Endodermal cell (in vitro differentiated cells): ENCODE data around the gene C1orf185. TPM values are rescaled to one million over a fixed set of nuclear protein-coding genes. Genes with fewer than 3 reads are reported as not detected.
"Not testable (repeated sequence)": the region's sequence is repeated elsewhere in the genome, so short reads cannot be mapped to it uniquely, and the experiment has no call there.

Experiments used
- DNase-seq: peaks from one replicate; pipeline ENCODE4 v3.0.0-alpha.2; 2017
- H3K27ac ChIP-seq: 2 replicates; pipeline ENCODE4 v1.5.1; 2013; ENCODE audit warnings: mild to moderate bottlenecking, low read depth, low read length, moderate library complexity
- H3K27me3 ChIP-seq: 2 replicates; pipeline ENCODE4 v1.6.1; 2013; ENCODE audit warnings: mild to moderate bottlenecking, low read length, moderate library complexity; ENCODE audit not compliant: insufficient read depth, control insufficient read depth, poor library complexity, severe bottlenecking
- H3K36me3 ChIP-seq: 2 replicates; pipeline ENCODE4 v1.7.0; 2013; ENCODE audit warnings: mild to moderate bottlenecking, low read length, moderate library complexity; ENCODE audit not compliant: control insufficient read depth, insufficient read depth
- H3K4me1 ChIP-seq: one replicate; pipeline ENCODE4 v1.7.0; 2013; ENCODE audit warnings: low read length; ENCODE audit not compliant: control insufficient read depth, insufficient read depth
- H3K4me3 ChIP-seq: 2 replicates; pipeline ENCODE4 v1.5.1; 2013; ENCODE audit warnings: mild to moderate bottlenecking, low read length, moderate library complexity
- H3K9ac ChIP-seq: 2 replicates; pipeline ENCODE4 v1.6.1; 2013; ENCODE audit warnings: mild to moderate bottlenecking, low read length, moderate library complexity; ENCODE audit not compliant: poor library complexity, severe bottlenecking; ENCODE audit errors: extremely low read depth
- H3K9me3 ChIP-seq: 2 replicates; pipeline ENCODE4 v1.6.1; 2013; ENCODE audit warnings: mild to moderate bottlenecking, low read length, moderate library complexity; ENCODE audit not compliant: control insufficient read depth
- H3K27ac Mint-ChIP-seq: 2 replicates; pipeline ENCODE4 v1.8.0; 2020; ENCODE audit warnings: mixed read lengths
- H3K27me3 Mint-ChIP-seq: 2 replicates; pipeline ENCODE4 v1.8.0; 2021; ENCODE audit warnings: mild to moderate bottlenecking, mixed read lengths; ENCODE audit not compliant: insufficient read depth
- H3K36me3 Mint-ChIP-seq: 2 replicates; pipeline ENCODE4 v1.8.0; 2020; ENCODE audit warnings: low read depth, mixed read lengths
- H3K4me1 Mint-ChIP-seq: 2 replicates; pipeline ENCODE4 v1.8.0; 2020; ENCODE audit warnings: mixed read lengths
- H3K4me3 Mint-ChIP-seq: 2 replicates; pipeline ENCODE4 v1.8.0; 2020; ENCODE audit warnings: mild to moderate bottlenecking, moderate library complexity, mixed read lengths
- H3K9me3 Mint-ChIP-seq: 2 replicates; pipeline ENCODE4 v1.8.0; 2020; ENCODE audit warnings: mild to moderate bottlenecking, mixed read lengths
- WGBS, 2 experiments: methylation state at CpG; one replicate each; pipeline versions ENCODE4 v1.1.5 to v1.1.7; 2013; ENCODE audit warnings: missing lambda C conversion rate in 2 of 2, mixed read lengths in 1 of 2; ENCODE audit not compliant: insufficient coverage in 1 of 2, insufficient read length in 1 of 2; 5-methylcytosine and 5-hydroxymethylcytosine counted together
- total RNA-seq, 2 donors: library from RNA; stranded (reverse); fragmentation: NEBNext Ultra II Directional in 1 of 2; extraction: Animal tissue kit (Norgen Biotek cat#: 25700) in 1 of 2; gene quantifications; 2 replicates in 1 of 2; 3 replicates in 1 of 2; pipeline ENCODE4 v1.2.1, GENCODE V29; 2021
- TF ChIP-seq, protein P1 (sequence below): fragments of 200-600 bp; sonication (generic); conservative IDR thresholded peaks from 2 replicates; pipeline ENCODE4 v1.5.0; 2021; ENCODE audit warnings: antibody characterized with exemption, mild to moderate bottlenecking

C1orf185 gene
- total RNA-seq, 2 donors from 2014 or later, result not detected

DNA sequence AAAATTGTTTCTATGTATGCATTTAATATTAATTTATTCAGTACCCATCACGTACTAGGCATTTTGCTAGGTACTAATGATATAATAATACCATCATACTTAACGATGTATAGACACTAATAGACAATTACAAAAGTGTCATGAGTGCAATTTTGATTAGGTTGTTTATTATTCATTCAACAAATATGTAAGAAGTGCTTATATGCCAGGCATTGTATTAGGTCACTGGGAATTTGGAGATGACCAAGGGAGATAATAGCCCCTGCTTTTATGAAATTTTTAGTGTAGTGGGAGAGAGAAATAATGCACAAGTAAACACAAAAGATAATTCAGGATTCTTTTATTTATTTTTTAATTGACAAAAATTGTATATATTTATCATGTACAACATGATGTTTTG lies 18.6 kb downstream of the C1orf185 start:
- Mint-ChIP-seq H3K36me3 (no peaks in the 10 kb centered on the region), H3K9me3 (no peaks in the 10 kb centered on the region), H3K4me1 (peaks cover 3% of the 10 kb centered on the region), H3K27me3 (peaks cover 4% of the 10 kb centered on the region), H3K4me3 (no peak overlapping the region), H3K27ac (no peak overlapping the region)
- H3K27me3 ChIP-seq, result no peaks in the 10 kb centered on the region
- TF ChIP-seq, protein P1, sequence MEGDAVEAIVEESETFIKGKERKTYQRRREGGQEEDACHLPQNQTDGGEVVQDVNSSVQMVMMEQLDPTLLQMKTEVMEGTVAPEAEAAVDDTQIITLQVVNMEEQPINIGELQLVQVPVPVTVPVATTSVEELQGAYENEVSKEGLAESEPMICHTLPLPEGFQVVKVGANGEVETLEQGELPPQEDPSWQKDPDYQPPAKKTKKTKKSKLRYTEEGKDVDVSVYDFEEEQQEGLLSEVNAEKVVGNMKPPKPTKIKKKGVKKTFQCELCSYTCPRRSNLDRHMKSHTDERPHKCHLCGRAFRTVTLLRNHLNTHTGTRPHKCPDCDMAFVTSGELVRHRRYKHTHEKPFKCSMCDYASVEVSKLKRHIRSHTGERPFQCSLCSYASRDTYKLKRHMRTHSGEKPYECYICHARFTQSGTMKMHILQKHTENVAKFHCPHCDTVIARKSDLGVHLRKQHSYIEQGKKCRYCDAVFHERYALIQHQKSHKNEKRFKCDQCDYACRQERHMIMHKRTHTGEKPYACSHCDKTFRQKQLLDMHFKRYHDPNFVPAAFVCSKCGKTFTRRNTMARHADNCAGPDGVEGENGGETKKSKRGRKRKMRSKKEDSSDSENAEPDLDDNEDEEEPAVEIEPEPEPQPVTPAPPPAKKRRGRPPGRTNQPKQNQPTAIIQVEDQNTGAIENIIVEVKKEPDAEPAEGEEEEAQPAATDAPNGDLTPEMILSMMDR, result no peak
- peaks cover 8% of the 10 kb centered on the region for H3K4me1 ChIP-seq
- DNase-seq, result no peak
- no peak overlapping the region for H3K4me3 ChIP-seq
- H3K36me3 ChIP-seq, result no peaks in the 10 kb centered on the region
- no peak overlapping the region for H3K27ac ChIP-seq
- H3K9me3 ChIP-seq, result no peaks in the 10 kb centered on the region
- no peak overlapping the region for H3K9ac ChIP-seq
- 100% methylated on average over 2 of the region's 2 CpGs; no CpG with 5 or more reads in 1 of the 2 experiments for WGBS, 2 experiments

DNA sequence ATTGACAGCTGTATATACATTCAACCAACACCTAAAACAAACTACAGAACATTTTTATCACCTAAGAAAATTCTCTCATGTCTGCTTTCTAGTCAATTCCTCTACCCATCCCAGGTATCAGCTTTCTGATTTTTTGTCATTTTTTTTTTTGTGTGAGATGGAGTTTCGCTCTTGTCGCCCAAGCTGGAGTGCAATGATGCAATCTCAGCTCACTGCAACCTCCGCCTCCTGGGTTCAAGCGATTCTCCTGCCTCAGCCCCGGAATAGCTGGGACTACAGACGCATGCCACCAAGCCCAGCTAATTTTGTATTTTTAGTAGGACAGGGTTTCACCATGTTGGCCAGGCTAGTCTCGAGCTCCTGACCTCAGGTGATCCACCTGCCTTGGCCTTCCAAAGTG lies 25.1 kb downstream of the C1orf185 start:
- H3K4me3 Mint-ChIP-seq, H3K27ac ChIP-seq, H3K27me3 Mint-ChIP-seq, H3K9me3 Mint-ChIP-seq, H3K9ac ChIP-seq, H3K4me1 ChIP-seq, H3K4me3 ChIP-seq, H3K36me3 Mint-ChIP-seq, H3K36me3 ChIP-seq, H3K9me3 ChIP-seq, H3K27me3 ChIP-seq, H3K27ac Mint-ChIP-seq, H3K4me1 Mint-ChIP-seq, DNase-seq: not testable (repeated sequence)
- WGBS, 2 experiments, result 96 to 100% methylated on average over 6 to 7 of the region's 7 CpGs

DNA sequence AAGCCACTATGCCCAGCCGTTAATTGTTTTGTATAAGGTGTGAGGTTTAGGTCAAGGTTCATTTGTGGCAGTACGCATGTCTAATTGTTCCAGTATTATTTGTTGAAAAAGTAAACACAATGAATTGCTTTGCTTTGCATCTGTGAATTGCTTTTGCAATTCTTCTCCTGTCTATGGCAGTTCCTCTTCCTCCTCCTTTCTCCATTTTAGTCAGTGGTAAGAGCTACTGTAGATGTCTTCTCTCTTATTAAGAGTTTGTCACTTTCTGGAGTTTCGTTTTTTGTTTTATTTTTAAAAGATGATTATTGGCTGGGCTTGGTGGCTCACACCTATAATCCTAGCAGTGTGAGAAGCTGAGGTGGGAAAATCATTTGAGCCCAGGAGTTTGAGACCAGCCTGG lies 29.2 kb downstream of the C1orf185 start:
- no peaks in the 10 kb centered on the region for H3K4me1 ChIP-seq
- WGBS, 2 experiments, result 74 to 82% methylated on average over 2 to 3 of the region's 3 CpGs
- TF ChIP-seq, protein P1, result no peak

DNA sequence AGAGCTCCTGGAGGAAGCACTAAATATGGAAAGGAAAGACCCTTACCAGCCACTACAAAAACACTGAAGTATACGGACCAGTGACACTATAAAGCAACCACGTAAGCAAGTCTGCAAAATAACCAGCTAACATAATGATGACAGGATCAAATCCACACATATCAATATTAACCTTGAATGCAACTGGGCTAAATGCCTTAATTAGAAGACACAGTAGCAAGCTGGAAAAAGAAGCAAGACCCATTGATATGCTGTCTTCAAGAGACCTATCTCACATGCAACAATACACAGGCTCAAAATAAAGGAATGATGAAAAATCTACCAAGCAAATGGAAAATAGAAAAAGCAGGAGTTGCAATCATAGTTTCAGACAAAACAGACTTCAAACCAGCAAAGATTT lies 31.0 kb downstream of the C1orf185 start:
- 80 to 100% methylated on average over 2 of the region's 2 CpGs for WGBS, 2 experiments
- no peak for DNase-seq
- no peaks in the 10 kb centered on the region for H3K4me1 Mint-ChIP-seq
- TF ChIP-seq, protein P1, result no peak
- H3K36me3 ChIP-seq, result no peaks in the 10 kb centered on the region
- H3K27me3 Mint-ChIP-seq, result peaks cover 5% of the 10 kb centered on the region
- no peak overlapping the region for H3K27ac Mint-ChIP-seq
- H3K9ac ChIP-seq, result no peak overlapping the region
- no peaks in the 10 kb centered on the region for H3K9me3 ChIP-seq
- H3K27ac ChIP-seq, result no peak overlapping the region
- H3K27me3 ChIP-seq, result no peaks in the 10 kb centered on the region
- H3K4me1 ChIP-seq, result no peaks in the 10 kb centered on the region
- no peak overlapping the region for H3K4me3 Mint-ChIP-seq
- H3K4me3 ChIP-seq, result no peak overlapping the region
- H3K36me3 Mint-ChIP-seq, result no peaks in the 10 kb centered on the region
- H3K9me3 Mint-ChIP-seq, result peaks cover 6% of the 10 kb centered on the region

More for the DNA sequence above, 29.2 kb downstream of the C1orf185 start:
- Mint-ChIP-seq H3K27ac (no peak overlapping the region), H3K9me3 (peaks cover 3% of the 10 kb centered on the region), H3K4me3 (no peak overlapping the region), H3K27me3 (no peaks in the 10 kb centered on the region), H3K36me3 (no peaks in the 10 kb centered on the region), H3K4me1 (no peaks in the 10 kb centered on the region)
- Histone ChIP-seq H3K27ac (no peak overlapping the region), H3K36me3 (no peaks in the 10 kb centered on the region), H3K4me3 (no peak overlapping the region), H3K9ac (no peak overlapping the region), H3K9me3 (no peaks in the 10 kb centered on the region), H3K27me3 (no peaks in the 10 kb centered on the region)
- DNase-seq, result no peak

DNA sequence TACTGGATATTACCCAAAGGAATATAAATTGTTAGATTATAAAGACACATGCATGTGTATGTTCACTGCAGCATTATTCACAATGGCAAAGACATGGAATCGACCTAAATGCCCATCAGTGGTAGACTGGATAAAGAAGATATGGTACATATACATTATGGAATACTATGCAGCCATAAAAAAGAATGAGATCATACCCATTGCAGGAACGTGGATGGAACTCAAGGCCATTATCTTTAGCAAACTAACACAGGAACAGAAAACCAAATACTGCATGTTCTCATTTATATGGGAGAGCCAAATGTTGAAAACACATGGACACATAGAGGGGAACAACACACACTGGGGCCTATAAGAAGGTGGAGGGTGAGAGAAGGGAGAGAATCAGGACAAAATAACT lies 35.7 kb downstream of the C1orf185 start:
- not testable (repeated sequence) for H3K27me3 Mint-ChIP-seq, H3K4me1 ChIP-seq, H3K4me1 Mint-ChIP-seq, H3K27me3 ChIP-seq, H3K4me3 ChIP-seq, H3K36me3 ChIP-seq, H3K9me3 ChIP-seq, H3K27ac ChIP-seq, DNase-seq, H3K36me3 Mint-ChIP-seq, H3K4me3 Mint-ChIP-seq, H3K9ac ChIP-seq, H3K27ac Mint-ChIP-seq, H3K9me3 Mint-ChIP-seq
- WGBS, 2 experiments, result 60 to 64% methylated on average over 1 to 2 of the region's 2 CpGs
